HUES6 (cell line): ENCODE results near the gene RBPJ.

ENCODE experiments used
- H3K27ac ChIP-seq: 2 replicates; pipeline ENCODE4 v1.7.0; 2013; ENCODE audit warnings: low read depth, mild to moderate bottlenecking, low read length, inconsistent platforms
- H3K27me3 ChIP-seq: 2 replicates; pipeline ENCODE4 v1.6.1; 2013; ENCODE audit warnings: low read length; ENCODE audit not compliant: control insufficient read depth, insufficient read depth
- H3K36me3 ChIP-seq: 2 replicates; pipeline ENCODE4 v1.6.1; 2013; ENCODE audit warnings: low read length; ENCODE audit not compliant: control insufficient read depth, insufficient read depth
- H3K4me1 ChIP-seq: 2 replicates; pipeline ENCODE4 v1.6.1; 2013; ENCODE audit warnings: low read length; ENCODE audit not compliant: control insufficient read depth, insufficient read depth
- H3K4me3 ChIP-seq: 2 replicates; pipeline ENCODE4 v1.5.1; 2013; ENCODE audit warnings: low read depth, low read length
- H3K9ac ChIP-seq: one replicate; pipeline ENCODE4 v1.6.1; 2013; ENCODE audit warnings: mild to moderate bottlenecking, low read length
- H3K9me3 ChIP-seq: 2 replicates; pipeline ENCODE4 v1.6.1; 2013; ENCODE audit warnings: low read depth, low read length; ENCODE audit not compliant: control insufficient read depth, insufficient read depth

RBPJ gene

DNA sequence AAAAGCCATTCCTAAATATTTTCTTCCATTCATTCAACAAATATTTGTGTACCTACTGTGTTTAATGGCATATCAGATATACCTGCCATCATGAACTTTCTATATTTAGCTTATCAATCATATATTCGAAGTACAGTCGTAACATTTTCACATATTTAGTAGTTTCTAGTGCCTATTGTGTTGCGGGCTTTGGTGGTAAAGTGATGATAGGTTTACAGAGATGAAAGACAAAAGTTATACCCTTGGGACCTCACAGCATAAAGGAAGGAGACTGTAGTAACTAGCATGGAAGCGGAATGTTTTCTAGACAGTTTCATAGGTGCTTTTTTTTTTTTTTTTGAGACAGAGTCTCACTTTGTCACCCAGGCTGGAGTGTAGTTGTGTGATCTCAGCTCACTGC lies 39.5 kb downstream of the RBPJ start:
- no peak overlapping the region for H3K27ac ChIP-seq
- H3K9me3 ChIP-seq = no peaks in the 10 kb centered on the region
- no peak overlapping the region for H3K4me3 ChIP-seq
- H3K27me3 ChIP-seq = no peaks in the 10 kb centered on the region
- no peaks in the 10 kb centered on the region for H3K36me3 ChIP-seq
- H3K4me1 ChIP-seq = peaks cover 22% of the 10 kb centered on the region
- no peak overlapping the region for H3K9ac ChIP-seq

DNA sequence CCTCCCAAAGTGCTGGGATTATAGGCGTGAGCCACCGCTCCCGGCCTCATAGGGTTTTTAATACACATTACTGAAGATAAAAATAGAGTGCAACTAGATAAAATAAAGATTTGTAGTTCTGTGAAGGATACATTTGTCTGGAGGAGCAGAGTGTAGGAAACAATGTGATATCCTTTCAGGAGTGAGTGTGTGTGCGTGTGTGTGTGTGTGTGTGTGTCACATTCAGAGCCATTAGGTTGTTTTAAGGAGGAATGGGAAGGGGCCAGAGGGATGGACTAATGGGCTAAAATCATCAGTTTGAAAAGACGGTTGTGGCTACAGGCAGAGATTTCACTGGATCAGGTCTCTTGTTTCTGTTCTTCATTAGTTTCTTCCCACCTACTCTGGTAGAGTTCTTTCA lies 40.0 kb downstream of the RBPJ start:
- Histone ChIP-seq H3K4me3 (no peak overlapping the region), H3K9ac (no peak overlapping the region), H3K36me3 (no peaks in the 10 kb centered on the region), H3K9me3 (no peaks in the 10 kb centered on the region), H3K27ac (no peak overlapping the region), H3K27me3 (no peaks in the 10 kb centered on the region), H3K4me1 (peaks cover 22% of the 10 kb centered on the region)

DNA sequence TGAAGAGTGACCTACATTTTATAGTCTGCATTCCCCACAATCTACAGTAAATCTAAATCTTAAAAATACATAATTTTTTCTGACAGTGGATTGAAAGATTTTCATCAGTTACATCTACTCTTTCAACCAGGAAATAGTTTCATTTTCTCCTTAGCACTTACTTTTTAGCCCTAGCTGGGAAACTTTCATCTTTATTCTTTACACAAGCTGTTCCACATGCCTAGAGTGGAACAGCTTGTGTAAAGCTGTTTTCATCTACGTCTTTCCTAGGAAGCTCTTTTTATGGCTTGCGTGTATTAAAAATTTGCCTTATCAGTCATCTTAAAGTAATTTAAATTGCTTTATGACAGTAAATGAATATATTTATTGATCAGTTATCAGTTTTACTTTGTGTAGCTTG lies 40.5 kb downstream of the RBPJ start:
- Histone ChIP-seq H3K27ac (no peak overlapping the region), H3K4me3 (no peak overlapping the region), H3K4me1 (peaks cover 19% of the 10 kb centered on the region), H3K27me3 (no peaks in the 10 kb centered on the region), H3K9ac (no peak overlapping the region), H3K9me3 (no peaks in the 10 kb centered on the region), H3K36me3 (no peaks in the 10 kb centered on the region)

DNA sequence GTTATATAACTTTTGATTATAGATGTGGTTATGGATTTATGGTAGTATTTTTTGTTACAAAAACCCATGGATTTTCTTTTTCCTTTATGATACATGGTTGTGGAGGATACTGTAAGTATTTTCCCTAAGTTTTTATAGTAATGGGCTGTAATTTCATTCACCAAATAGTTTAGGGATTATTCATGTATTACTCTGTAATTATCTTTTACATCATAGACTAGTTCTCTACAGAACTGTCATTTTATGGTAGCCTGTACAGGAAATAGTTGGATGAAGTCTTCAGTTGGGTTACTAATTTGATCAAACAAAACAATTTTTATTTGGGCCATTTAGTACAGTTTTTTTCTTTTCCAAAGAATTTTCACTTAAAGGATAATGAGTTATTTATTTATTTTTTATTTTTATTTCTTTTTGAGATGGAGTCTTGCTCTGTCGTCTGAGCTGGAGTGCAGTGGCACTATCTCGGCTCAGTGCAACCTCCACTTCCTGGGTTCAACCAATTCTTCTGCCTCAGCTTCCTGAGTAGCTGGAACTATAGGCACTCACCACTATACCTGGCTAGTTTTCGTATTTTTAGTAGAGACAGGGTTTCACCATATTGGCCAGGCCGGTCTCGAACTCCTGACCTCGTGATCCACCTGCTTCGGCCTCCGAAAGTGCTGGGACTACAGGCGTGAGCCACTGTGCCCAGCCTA lies 42.1 kb downstream of the RBPJ start:
- no peak overlapping the region for H3K27ac ChIP-seq
- H3K9me3 ChIP-seq = no peaks in the 10 kb centered on the region
- no peak overlapping the region for H3K9ac ChIP-seq
- no peak overlapping the region for H3K4me3 ChIP-seq
- no peaks in the 10 kb centered on the region; the same call in 1 of the 2 replicates for H3K36me3 ChIP-seq
- H3K4me1 ChIP-seq = peaks cover 21% of the 10 kb centered on the region
- H3K27me3 ChIP-seq = no peaks in the 10 kb centered on the region

DNA sequence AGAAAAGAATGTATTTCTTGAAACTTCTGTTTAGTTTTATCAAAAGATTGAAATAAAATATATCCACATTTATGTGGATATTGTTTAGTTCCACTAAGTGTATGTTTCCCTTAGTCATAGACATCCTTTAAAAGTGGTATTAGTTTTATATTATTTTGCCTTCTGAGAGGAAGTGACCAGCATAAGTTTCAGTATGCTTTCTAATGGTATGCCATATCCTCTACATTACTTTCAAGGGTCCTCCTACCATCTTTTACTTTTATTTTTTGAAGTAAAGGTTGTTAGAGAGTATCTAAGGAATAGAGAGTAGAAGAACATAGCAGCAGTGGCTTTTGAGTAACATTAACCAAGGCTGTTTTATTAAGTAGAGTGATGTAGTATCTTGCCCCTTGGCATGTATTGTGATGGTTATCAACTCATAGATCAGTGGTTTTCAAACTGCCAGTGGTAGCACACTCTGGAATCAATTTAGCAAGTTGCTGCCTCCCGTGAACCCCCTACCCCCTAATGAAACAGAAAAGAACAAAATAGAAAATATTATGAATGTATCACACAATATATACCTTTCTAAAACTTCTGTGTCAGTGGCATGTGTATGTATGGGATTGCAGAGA lies 44.8 kb downstream of the RBPJ start:
- H3K9ac ChIP-seq = no peak overlapping the region
- H3K27ac ChIP-seq = no peak overlapping the region
- no peak overlapping the region for H3K4me3 ChIP-seq
- peaks cover 27% of the 10 kb centered on the region for H3K4me1 ChIP-seq
- H3K27me3 ChIP-seq = no peaks in the 10 kb centered on the region
- H3K36me3 ChIP-seq = peaks cover 3% of the 10 kb centered on the region; the same call in 1 of the 2 replicates
- no peaks in the 10 kb centered on the region for H3K9me3 ChIP-seq

DNA sequence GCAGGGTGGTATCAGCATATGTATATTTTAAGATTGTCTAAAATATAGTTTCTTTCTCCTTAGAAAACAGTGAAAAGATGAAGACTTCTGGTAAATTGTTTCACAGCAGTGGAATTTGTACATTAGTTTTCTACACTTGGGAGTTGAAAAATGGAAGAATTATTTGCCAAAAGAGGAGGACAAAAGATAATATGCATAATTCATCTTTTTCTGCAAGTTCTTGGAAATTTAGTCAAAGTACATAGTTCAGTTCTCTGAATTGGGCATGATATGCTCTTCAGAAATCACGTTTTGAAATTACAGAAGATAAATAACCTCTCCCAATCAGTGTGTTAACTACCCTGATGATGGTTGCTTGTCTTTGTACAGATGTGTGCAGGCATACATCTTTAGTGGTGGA lies 47.0 kb downstream of the RBPJ start:
- H3K4me1 ChIP-seq = peaks cover 33% of the 10 kb centered on the region
- peaks cover 3% of the 10 kb centered on the region; the same call in 1 of the 2 replicates for H3K36me3 ChIP-seq
- no peaks in the 10 kb centered on the region for H3K27me3 ChIP-seq
- H3K9me3 ChIP-seq = no peaks in the 10 kb centered on the region
- no peak overlapping the region for H3K4me3 ChIP-seq
- H3K9ac ChIP-seq = no peak overlapping the region
- no peak overlapping the region for H3K27ac ChIP-seq

DNA sequence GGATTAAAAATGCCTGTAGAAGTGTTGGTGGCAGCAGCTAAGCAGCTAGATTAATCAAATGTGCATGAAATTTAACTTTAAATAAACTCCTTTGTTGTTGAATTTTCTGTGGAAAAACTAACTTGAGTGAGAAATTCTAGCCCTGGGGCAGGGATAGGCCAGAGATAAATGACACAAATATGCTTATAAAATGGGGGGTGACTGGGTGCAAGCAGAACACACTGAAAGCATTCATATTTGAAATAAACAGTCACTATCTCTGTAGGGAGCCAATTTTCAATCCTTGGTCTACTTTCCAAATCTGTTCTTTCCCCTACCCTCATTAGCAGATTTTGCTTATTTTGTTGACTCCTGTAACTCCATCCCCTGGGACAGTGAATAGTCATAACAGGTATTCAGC lies 47.9 kb downstream of the RBPJ start:
- peaks cover 3% of the 10 kb centered on the region; the same call in 1 of the 2 replicates for H3K36me3 ChIP-seq
- no peaks in the 10 kb centered on the region for H3K27me3 ChIP-seq
- no peak overlapping the region for H3K4me3 ChIP-seq
- H3K4me1 ChIP-seq = peaks cover 33% of the 10 kb centered on the region
- no peaks in the 10 kb centered on the region for H3K9me3 ChIP-seq
- no peak overlapping the region for H3K9ac ChIP-seq
- H3K27ac ChIP-seq = no peak overlapping the region

DNA sequence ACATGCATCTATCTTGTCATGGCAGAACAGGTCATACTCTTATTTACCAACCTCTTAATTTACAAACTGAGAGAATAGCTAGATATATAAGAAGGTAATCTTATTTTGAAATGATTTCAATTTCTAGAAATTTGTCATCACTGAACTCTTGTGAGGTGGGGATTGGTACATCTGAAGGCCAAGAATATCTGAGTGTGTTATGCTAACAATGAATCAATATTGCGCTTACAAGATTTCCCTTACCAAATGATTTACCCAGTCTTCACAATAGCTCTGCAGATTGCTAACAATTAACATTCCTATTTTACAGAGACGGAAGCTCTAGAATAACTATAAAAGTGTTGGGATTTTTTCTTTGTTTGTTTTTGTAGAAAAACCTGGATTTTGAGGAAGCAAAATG lies 48.3 kb downstream of the RBPJ start:
- H3K27ac ChIP-seq = peak overlapping the region; percentile 37; the same call in 1 of the 2 replicates
- H3K4me1 ChIP-seq = peaks cover 33% of the 10 kb centered on the region
- H3K27me3 ChIP-seq = no peaks in the 10 kb centered on the region
- H3K9me3 ChIP-seq = no peaks in the 10 kb centered on the region
- H3K36me3 ChIP-seq = peaks cover 3% of the 10 kb centered on the region; the same call in 1 of the 2 replicates
- no peak overlapping the region for H3K4me3 ChIP-seq
- H3K9ac ChIP-seq = no peak overlapping the region

DNA sequence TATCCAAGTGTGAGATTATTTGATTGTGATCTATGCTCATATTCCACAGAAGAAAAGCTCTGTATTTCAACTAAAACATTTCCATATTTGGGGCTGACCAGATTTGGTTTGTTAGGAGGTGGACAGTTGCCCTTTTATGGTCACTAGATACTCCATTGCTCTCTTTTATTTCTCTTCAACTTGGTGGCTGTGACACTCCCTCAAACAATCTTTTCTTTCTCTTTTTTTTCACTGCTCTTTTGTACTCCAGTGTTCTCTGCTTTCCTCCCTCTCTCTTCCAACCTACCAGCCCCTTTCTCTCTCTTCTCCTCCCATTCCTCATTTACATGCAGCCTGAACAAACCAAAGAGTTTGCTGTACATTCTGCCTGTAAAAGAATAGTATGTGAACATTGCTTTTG lies 48.8 kb downstream of the RBPJ start:
- Histone ChIP-seq H3K4me1 (peaks cover 33% of the 10 kb centered on the region), H3K9me3 (no peaks in the 10 kb centered on the region), H3K9ac (no peak overlapping the region), H3K27ac (peak overlapping the region; percentile 37; the same call in 1 of the 2 replicates), H3K27me3 (no peaks in the 10 kb centered on the region), H3K4me3 (no peak overlapping the region), H3K36me3 (peaks cover 3% of the 10 kb centered on the region; the same call in 1 of the 2 replicates)

DNA sequence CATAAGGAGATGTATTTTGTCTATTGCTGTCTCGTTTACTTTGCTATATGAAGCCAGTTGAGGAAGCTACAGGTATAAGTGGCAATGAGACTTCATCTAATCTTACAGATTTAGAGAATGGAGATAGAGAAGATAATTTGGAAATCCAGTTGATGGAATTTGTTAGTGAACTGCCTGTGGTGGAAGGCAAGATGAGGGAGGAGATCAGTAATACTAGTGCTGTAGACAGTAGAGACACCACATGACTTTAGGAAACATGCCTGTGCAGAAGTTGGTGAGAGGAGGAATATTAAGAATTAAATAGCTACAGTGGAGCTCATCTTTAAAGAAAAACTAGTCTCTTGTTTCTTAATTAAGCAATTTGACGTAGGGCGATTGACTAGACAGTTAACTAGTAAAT lies 51.3 kb downstream of the RBPJ start:
- Histone ChIP-seq H3K4me1 (peaks cover 37% of the 10 kb centered on the region), H3K27me3 (no peaks in the 10 kb centered on the region), H3K9ac (no peak overlapping the region), H3K27ac (no peak overlapping the region), H3K4me3 (no peak overlapping the region), H3K9me3 (no peaks in the 10 kb centered on the region), H3K36me3 (0 out of 2 replicates have a peak, but pooled peaks cover 3% of the 10 kb centered on the region)

DNA sequence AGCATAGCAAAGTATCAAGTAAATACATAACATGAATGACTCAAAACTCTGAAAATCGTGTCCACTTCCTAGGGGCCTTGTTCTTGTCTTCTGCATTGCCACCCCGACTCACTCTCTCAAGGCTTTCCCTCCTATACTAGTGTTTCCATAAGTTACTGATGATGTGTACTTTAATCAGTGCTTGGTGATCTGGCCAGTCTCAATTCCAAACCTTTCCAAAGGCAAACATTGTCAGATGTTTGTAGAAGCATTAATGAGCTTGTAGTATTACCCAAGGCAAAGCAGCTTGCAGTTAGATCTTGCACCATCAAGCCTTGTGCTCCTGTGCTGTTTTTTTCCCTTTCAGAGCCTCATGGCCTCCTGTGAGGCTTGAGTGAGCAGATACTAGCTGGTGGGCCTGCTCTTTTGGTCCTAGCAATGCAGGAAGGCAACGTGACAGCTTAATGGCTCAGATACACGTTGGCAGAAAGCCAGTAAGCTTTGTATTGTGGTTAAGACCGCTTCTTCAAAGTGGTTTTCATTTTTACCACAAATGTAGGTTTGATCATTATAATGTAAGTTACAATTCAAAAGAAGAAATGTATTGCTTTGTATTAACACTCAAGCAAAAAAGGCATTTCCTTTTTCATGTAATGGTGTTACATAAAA lies 51.8 kb downstream of the RBPJ start:
- Histone ChIP-seq H3K4me1 (peaks cover 41% of the 10 kb centered on the region), H3K9ac (no peak overlapping the region), H3K27ac (no peak overlapping the region), H3K9me3 (no peaks in the 10 kb centered on the region), H3K4me3 (no peak overlapping the region), H3K36me3 (0 out of 2 replicates have a peak, but pooled peaks cover 3% of the 10 kb centered on the region), H3K27me3 (no peaks in the 10 kb centered on the region)
